HepG2 (cell line): ENCODE measurements around the gene GFRA1.

Experiments used
- CCAR2 ChIP-seq: fragments of 200-400 bp; formaldehyde crosslinking; optimal IDR thresholded peaks from 2 replicates; pipeline ENCODE3; 2018; ENCODE audit warnings: low read depth, mild to moderate bottlenecking, low read length, moderate library complexity
- ELF1 ChIP-seq: sonication (generic); formaldehyde crosslinking; IDR thresholded peaks from 2 replicates; pipeline ENCODE4 v1.4.0; 2020; ENCODE audit warnings: missing genetic modification reagents
- FOXP4 ChIP-seq: sonication (generic); formaldehyde crosslinking; IDR thresholded peaks from 2 replicates; pipeline ENCODE4 v1.4.0; 2020; ENCODE audit warnings: missing genetic modification reagents
- GABPB1 ChIP-seq: IDR thresholded peaks from 2 replicates; pipeline ENCODE4 v1.6.1; 2016; ENCODE audit warnings: mild to moderate bottlenecking, missing genetic modification reagents, moderate library complexity, missing compliant biosample characterization
- MEF2D ChIP-seq: sonication (generic); formaldehyde crosslinking; IDR thresholded peaks from 2 replicates; pipeline ENCODE4 v1.5.1; 2020; ENCODE audit warnings: mild to moderate bottlenecking, missing genetic modification reagents
- PHF8 ChIP-seq: sonication (generic); formaldehyde crosslinking; IDR thresholded peaks from 2 replicates; pipeline ENCODE4 v1.5.0; 2020; ENCODE audit warnings: missing genetic modification reagents
- SMAD1 ChIP-seq: sonication (generic); formaldehyde crosslinking; IDR thresholded peaks from 2 replicates; pipeline ENCODE4 v1.4.0; 2020; ENCODE audit warnings: missing genetic modification reagents, low read depth, mild to moderate bottlenecking, borderline replicate concordance
- YY1 ChIP-seq: IDR thresholded peaks from 2 replicates; pipeline ENCODE4 v1.6.1; 2011; ENCODE audit warnings: low read length, low read depth, moderate library complexity, mild to moderate bottlenecking; ENCODE audit not compliant: insufficient read depth, insufficient replicate concordance
- ZNF230 ChIP-seq: sonication (generic); formaldehyde crosslinking; IDR thresholded peaks from 2 replicates; pipeline ENCODE4 v1.4.0; 2020; ENCODE audit warnings: mild to moderate bottlenecking, missing genetic modification reagents
- ZNF337 ChIP-seq: sonication (generic); formaldehyde crosslinking; IDR thresholded peaks from 2 replicates; pipeline ENCODE4 v1.5.1; 2020; ENCODE audit warnings: missing genetic modification reagents, low read depth, mild to moderate bottlenecking, borderline replicate concordance
- TF ChIP-seq, protein P1 (sequence below): IDR thresholded peaks from 2 replicates; pipeline ENCODE4 v1.6.1; 2012; ENCODE audit warnings: inconsistent platforms
- TF ChIP-seq, protein P2 (sequence below): sonication (generic); formaldehyde crosslinking; IDR thresholded peaks from 2 replicates; pipeline ENCODE4 v1.5.0; 2020; ENCODE audit warnings: mild to moderate bottlenecking, missing genetic modification reagents
- TF ChIP-seq, protein P3 (sequence below): sonication (generic); formaldehyde crosslinking; IDR thresholded peaks from 2 replicates; pipeline ENCODE4 v1.5.0; 2020; ENCODE audit warnings: mild to moderate bottlenecking, missing genetic modification reagents, moderate library complexity

DNA sequence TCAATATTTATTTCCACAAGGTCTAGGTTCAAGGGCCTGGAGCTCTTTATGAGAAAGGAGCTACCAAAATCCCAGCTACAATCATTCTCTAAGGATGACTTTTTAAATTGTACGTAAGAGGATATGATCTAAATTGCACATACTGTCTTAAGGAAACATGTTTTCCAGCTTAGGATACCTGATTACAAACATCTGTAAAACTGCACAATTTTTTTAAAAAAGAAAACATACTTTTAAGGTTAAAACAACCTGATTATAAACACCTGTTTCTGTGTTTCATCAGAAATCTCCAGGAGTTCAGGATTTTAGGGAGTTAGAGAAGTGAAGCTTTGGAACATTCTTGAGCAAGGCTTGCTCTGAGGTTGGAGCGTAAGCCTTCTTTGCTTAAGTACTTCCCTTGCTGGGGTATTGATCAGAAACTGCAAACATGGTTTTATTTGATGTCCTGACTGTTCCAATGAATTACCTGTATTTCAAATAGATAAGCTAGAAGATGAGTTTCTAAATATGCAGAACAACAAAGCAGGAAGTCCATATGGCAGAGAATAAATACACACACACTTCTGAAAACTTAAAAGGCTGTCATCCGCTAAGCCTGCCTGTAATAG, 248.6 kb downstream of the GFRA1 start:
- TF ChIP-seq PHF8 (CRISPR knock-in tag) (no peak), SMAD1 (CRISPR knock-in tag) (no peak), CCAR2 (no peak), ZNF230 (CRISPR knock-in tag) (no peak), ZNF337 (CRISPR knock-in tag) (no peak), ELF1 (no peak), YY1 (no peak), MEF2D (CRISPR knock-in tag) (no peak), FOXP4 (CRISPR knock-in tag) (no peak), GABPB1 (CRISPR knock-in tag) (no peak)
- TF ChIP-seq, protein P1, sequence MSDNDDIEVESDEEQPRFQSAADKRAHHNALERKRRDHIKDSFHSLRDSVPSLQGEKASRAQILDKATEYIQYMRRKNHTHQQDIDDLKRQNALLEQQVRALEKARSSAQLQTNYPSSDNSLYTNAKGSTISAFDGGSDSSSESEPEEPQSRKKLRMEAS, result no peak
- TF ChIP-seq, protein P2, sequence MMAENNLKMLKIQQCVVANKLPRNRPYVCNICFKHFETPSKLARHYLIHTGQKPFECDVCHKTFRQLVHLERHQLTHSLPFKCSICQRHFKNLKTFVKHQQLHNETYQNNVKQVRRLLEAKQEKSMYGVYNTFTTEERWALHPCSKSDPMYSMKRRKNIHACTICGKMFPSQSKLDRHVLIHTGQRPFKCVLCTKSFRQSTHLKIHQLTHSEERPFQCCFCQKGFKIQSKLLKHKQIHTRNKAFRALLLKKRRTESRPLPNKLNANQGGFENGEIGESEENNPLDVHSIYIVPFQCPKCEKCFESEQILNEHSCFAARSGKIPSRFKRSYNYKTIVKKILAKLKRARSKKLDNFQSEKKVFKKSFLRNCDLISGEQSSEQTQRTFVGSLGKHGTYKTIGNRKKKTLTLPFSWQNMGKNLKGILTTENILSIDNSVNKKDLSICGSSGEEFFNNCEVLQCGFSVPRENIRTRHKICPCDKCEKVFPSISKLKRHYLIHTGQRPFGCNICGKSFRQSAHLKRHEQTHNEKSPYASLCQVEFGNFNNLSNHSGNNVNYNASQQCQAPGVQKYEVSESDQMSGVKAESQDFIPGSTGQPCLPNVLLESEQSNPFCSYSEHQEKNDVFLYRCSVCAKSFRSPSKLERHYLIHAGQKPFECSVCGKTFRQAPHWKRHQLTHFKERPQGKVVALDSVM, result no peak
- TF ChIP-seq, protein P3, sequence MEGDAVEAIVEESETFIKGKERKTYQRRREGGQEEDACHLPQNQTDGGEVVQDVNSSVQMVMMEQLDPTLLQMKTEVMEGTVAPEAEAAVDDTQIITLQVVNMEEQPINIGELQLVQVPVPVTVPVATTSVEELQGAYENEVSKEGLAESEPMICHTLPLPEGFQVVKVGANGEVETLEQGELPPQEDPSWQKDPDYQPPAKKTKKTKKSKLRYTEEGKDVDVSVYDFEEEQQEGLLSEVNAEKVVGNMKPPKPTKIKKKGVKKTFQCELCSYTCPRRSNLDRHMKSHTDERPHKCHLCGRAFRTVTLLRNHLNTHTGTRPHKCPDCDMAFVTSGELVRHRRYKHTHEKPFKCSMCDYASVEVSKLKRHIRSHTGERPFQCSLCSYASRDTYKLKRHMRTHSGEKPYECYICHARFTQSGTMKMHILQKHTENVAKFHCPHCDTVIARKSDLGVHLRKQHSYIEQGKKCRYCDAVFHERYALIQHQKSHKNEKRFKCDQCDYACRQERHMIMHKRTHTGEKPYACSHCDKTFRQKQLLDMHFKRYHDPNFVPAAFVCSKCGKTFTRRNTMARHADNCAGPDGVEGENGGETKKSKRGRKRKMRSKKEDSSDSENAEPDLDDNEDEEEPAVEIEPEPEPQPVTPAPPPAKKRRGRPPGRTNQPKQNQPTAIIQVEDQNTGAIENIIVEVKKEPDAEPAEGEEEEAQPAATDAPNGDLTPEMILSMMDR, result no peak
